Measurements from ENCODE around the gene GALNT10.

Gene GALNT10

DNA sequence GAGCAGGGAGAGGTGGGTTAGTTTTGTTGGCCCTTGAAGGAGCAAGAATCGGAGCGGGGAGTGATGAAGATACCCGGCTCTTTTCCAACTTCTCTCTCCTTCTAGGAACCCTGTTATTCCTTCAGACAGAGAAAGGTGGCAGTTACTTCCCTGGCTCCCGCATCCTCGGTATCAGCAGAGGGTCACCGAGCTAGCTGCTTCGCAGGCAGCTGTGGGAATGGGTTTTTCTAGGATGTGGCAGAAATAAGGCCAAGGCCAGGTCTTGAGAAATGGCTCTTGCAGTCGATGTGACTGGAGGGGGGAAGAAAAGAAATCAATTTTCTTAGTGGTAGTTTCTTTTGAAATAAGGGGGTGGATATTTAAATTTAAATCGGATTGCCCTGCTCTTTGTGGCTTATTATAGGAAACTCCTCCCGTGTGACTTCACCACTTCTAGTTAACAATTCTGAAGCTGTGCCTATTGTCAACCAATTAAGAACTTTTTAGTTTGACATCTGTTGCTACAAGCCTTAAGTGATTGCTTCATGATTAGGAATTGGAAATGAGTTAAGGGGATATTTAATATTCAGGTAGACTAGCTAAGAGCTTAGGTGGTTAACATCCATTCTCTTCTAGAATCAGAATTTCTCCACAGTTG, 256.7 kb downstream of the GALNT10 start:
- peak; percentile 23 for DNase-seq

DNA sequence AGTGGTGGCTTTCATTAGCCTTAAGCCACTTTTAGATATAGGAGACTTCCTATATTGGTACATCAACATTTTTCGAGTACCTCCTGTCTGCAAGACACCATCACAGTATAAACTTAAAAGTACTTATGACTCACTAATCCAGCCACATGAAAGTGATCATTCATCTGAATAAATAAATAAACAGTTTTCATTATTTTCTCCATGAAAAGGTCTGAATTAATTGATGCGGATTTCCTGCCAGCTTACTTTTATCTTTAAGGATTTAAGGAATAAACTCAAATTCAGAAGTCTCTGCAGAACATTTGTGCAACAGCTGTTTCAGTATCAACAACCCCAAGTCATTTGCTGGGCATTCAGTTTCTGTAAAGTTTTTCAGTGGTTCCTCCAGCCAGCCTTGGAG, 259.3 kb downstream of the GALNT10 start:
- no peak for DNase-seq

DNA sequence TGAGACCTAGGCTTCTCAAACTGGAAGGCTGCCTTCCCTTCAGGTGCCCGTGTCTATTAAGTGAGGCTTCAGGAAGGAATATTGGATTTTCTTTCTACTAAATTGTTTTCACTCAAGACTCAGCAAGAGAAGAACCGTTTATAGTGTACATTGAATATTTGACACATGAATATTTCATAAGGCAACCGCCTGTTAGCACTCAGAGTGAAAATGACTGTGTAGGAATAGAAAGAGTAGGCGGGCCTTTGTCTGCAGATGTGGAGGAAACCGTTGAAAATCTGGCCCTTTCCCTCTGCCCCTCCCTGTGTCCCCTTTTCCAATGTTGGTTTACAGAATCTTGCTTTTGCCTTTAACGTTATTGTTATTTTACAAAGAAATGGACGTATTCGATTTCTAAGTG, 261.4 kb downstream of the GALNT10 start:
- DNase-seq = no peak

DNA sequence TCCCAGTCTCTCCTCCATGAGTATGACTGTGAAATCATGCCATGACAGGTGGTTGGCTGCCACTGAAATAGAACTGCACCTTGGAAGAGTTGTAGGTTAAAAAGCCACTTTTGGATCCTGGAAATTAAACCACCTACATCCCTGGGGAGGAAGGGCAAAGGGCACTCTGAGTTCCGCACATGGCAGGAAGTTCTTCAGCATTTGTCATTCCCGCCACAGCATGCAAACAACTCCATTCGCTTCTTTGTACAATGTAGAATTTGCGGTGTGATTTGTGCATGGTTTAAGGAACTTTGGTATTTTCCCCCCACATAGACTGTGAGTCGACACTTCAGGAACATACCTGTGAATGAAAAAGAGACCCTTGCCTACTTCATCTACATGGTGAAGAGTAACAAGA, 265.1 kb downstream of the GALNT10 start:
- DNase-seq = no peak

DNA sequence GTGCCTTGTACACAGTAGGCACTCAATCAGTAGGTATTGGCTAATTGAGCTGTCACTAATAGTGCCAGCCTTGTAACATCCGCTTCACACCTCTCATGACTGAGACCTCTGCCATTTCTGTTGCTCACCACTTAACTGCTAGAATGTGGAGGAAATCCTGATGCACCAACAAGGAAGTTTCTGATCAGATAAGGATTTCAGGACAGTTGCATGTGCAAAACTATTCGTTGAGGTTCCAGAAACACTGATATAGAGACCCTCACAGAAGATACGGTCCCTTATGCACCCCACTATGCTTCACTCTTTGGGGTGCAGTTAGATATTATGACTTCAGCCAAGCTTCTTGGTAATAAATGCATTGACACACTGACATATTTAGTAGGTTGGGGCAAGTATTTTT, 266.0 kb downstream of the GALNT10 start:
- no peak for DNase-seq

DNA sequence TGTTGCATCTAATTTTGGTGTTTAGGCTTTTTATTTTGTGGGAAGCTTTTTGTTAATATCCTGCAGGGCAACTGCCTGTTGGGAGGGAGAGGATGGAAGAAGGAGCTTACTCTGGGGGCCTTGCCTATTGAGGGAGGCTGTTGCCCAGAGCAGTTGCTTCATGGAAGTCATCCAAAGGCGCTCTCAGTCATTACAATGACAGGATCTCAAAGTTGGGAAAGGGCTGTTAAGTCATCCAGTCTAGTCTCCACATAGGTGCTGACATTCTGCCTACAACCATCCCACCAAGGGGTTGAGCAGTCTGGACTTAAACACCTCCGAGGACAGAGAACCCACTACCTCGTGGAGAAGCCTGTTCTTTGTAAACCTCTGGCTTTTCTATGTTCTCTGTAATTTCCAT, 268.5 kb downstream of the GALNT10 start:
- DNase-seq = peak; percentile 4

DNA sequence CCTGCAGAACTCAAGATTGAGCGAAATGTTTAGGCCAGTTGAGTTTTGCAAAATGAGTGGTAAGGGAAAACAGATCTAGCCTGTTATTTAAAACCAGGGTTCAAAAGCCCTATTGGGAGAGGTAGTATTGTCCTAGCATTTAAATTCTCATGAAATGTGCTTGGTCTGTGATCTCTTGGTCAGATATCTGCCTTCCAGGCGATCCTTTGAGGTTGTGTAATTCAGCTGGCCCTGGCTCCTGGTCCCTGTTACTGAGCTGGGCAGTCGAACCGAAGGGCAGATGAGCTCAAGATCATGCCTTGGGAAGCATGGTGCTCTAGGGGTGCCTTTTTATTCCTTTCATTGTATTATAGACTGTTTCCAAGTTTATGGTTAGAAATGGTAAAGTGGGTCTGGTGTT, 269.6 kb downstream of the GALNT10 start:
- no peak for DNase-seq

DNA sequence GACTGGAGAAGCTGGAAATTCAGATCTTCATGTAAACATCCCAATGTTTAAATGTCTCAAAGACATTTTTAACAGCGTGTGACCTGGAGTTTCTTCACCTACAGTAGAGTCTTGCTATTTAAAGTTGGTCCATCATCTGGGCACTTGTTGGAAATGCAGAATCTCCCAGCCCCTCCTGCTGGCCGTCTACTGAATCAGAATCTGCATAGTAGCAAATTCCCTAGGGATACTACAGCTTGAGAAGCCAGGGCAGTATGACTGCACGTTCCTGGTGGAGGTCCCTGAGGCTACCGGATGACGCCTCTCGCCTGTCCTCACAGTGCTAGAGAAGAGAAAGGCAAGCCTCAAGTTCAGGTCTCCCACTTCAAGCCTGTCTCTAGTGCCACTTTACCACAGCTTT, 271.0 kb downstream of the GALNT10 start:
- no peak for DNase-seq

DNA sequence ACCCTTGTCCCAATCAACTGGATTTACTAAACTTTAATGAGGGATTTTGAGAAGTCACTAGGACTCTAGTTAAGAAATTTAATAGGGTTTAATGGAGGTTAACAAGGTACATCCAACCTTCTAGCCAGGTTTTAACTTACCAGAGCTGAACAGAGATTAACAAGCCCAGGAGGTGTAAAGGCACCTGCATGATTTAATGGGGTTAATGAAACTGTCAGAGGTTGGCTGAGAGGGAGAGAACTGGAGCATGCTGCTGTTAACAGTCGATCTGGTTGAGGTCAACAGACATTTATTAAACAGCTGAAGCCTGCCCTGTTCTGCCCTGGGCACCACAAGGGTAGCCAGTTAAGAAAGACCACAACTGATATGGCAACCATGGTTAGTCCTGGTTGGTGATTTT, 273.9 kb downstream of the GALNT10 start:
- no peak for DNase-seq

DNA sequence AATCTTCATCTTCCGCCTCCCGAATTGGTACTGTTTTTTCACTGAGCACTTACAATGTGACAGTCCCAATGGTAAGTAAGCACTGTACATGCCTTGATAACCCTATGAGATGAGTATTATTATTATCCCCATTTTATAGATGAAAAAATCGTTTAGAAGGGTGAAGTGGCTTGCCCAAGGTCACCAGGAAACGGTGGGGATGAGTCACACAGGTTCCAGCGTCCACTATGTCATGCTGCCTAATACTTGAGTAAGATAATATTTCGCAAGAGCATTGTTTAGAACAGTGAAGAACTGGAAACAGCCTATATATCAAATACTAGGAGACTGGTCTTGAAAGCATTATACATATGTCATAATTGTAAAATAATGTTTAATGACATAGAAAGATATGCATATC, 274.6 kb downstream of the GALNT10 start:
- no peak for DNase-seq

DNA sequence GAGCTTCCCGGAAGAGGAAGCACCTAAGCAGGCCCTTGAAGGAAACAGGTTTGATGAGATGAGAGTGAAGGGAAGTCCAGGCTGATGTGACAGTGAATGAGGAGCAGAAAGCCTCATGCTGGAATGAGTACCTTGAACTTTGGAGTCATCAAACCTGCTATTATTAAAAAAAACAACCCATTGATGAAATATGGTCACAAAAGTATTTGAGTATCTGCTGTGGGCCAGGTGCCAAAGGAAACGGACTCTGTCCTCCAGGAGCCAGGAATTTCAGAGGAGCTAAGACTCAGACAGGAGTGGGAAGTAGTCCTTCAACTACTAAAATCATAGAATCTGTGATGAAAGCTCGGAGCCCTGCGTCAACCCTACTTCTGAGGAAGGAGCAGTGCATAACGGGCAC, 275.6 kb downstream of the GALNT10 start:
- DNase-seq = no peak

DNA sequence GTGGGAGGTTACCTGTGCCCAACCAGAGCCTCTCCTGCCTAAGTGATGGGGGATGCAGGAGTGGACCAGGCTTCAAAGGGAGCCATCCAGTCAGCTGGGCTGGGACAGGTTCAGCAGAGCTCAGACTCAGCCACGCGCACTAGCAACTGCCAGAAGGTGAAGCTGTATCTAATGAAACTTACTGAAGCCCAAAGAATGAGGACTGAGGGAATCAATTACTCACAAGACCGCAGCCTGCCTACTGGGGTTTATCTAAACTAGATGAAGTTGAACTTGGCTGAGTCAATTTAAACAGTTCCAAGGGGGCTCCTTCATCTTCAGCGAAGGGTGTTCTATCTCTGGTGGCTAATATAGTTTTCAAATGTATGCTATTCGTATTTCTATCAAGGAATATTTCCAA, 276.1 kb downstream of the GALNT10 start:
- no peak for DNase-seq

DNA sequence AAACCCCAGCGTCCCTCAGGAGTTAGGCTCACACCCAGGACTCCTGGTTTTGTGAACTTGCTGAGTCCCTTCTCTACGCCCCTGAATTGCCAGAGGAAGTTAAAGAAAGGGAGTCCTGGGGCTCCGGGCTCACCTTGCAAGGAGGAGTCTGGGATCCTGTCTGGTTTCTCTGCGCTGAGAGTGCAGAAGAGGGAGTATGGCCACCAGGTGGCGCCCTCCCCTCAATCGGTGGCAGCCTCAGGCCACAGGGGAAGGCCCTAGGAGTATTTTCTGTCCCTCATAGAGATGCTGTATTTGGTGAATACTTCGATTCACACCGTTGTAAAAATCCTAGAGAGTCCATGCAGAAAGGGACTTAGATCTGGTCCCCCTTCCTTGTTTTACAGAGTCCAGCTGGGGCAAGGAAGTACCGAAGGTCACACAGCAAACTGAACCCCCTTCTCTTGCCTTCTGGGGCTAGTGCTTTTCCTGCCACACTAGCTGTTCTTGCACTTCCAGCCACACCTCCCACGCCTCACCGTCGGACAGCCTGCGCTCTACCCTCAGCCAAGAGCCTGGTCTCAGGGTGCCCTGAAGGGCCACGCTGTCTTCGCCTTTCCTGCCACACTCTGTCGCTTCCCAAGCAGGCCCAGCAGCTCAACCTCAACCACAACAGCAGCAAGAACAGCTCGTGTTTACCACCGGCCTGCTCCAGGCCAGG, 277.3 kb downstream of the GALNT10 start:
- DNase-seq = peak; percentile 70

DNA sequence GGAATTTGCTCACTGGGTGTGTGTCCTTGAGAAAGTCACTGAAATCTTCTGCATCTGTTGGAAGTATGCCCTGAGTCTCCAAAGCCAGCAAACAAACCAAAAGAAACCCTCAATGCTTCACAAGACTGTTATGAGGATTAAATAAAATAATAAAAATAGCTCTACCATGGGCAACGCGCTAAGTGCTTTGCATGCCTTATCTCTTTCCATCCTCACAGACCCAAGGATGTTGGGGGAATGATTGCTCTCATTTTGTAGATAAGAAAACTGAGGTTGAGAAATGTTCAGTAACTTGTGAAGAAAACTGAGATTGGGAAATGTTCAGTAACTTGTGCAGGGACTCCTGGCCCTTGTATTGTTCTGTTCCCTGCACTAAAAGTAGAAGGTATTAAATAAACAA, 279.6 kb downstream of the GALNT10 start:
- DNase-seq = no peak

Data from midbrain (tissue), 1 donor.